Prostate gland (tissue), 2 donors: ENCODE data around the gene PPP2R5B. TPM values are rescaled to one million over a fixed set of nuclear protein-coding genes. Genes with fewer than 3 reads are reported as not detected.

Experiments used
- DNase-seq: peaks from one replicate; pipeline ENCODE4 v3.0.0-alpha.2; 2019; ENCODE audit warnings: low spot score
- H3K27ac ChIP-seq, 2 donors: fragments of 200-600 bp; sonication (generic); 2 replicates each; pipeline ENCODE4 v1.5.1; 2017 to 2019
- H3K27me3 ChIP-seq: fragments of 200-600 bp; sonication (generic); replicated peaks from 2 replicates; pipeline ENCODE4 v1.5.1; 2019; ENCODE audit not compliant: insufficient read depth
- H3K36me3 ChIP-seq, 2 donors: fragments of 200-600 bp; sonication (generic); 1 replicate in 1 of 2; 2 replicates in 1 of 2; pipeline versions ENCODE4 v1.5.1 to v1.8.1; 2017 to 2019
- H3K4me1 ChIP-seq: fragments of 200-600 bp; sonication (generic); replicated peaks from 2 replicates; pipeline ENCODE4 v1.5.1; 2019
- H3K4me3 ChIP-seq, 2 donors: fragments of 200-600 bp; sonication (generic); 2 replicates each; pipeline ENCODE4 v1.5.1; 2017 to 2019
- H3K9me3 ChIP-seq: fragments of 200-600 bp; sonication (generic); 2 replicates; pipeline ENCODE4 v1.5.1; 2017
- POLR2A ChIP-seq: fragments of 450-650 bp; IDR thresholded peaks from one replicate; pipeline ENCODE4 v1.6.1; 2016; ENCODE audit warnings: antibody characterized with exemption, mild to moderate bottlenecking
- POLR2AphosphoS5 ChIP-seq: sonication (generic); formaldehyde crosslinking; IDR thresholded peaks from one replicate; pipeline ENCODE4 v1.6.1; 2017; ENCODE audit warnings: antibody characterized with exemption
- WGBS: methylation state at CpG from one replicate; pipeline ENCODE4 v1.1.5; 2018; 5-methylcytosine and 5-hydroxymethylcytosine counted together
- intact Hi-C: fragments of 100-400 bp; cut with DNase I; formaldehyde crosslinking; loops from one replicate; pipeline ENCODE4 v1.14.2; 2022
- total RNA-seq, 2 donors: library from RNA; depleted of rRNA; stranded (reverse); fragments of >200 nt; gene quantifications; one replicate each; pipeline ENCODE4 v1.1.0, GENCODE V29; 2016
- TF ChIP-seq, protein P1 (sequence below), 4 experiments: fragments of 200-600 bp in 2 of 4; fragments of 450-650 bp in 2 of 4; sonication (generic) in 2 of 4; IDR thresholded peaks; 1 replicate in 3 of 4; 2 replicates in 1 of 4; pipeline ENCODE4 v1.5.1; 2016 to 2019; ENCODE audit warnings: antibody characterized with exemption in 4 of 4, mild to moderate bottlenecking in 2 of 4, moderate library complexity in 2 of 4

PPP2R5B gene
- total RNA-seq, 2 donors from 2014 or later = 14.1 to 32.6 TPM

DNA sequence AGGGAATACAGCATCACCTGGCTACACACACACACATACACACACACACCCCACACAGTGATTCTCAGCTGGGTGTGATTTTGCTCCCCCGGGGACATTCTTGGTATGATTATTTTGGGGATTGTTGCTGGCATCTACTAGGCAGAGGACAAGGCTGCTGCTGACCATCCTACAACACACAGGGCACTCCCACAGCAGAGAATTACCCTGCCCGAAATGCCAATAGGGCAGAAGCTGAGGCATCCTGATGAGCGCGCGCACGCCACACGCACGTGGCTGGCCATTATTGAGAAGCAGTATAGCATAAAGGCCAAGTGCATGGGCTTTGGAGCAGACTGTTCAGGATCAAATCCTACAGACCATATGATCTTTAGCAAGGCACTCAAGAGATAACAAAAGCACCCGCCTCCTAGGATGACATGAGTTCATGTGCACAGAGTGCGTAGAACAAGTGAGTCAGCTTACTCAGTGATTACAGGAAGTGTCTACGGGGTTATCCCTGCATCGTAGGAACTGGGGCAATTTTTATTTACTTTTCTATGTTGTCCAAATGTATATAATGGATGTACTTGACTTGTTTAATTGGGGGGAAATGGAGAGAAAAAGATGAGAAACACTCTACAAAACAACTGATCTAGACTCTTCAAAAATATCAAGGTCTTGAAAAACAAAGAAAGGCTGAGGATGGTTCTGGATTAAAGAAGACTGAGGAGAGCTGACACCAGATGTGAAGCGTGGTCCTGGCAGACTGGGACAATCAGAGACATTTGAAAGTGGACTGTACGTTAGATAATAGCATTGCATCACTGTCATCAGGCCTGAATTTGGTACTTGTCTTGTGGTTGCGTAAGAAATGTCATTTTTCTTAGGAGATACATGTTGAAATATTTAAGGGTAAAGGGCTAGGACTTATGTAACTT, 38.9 kb upstream of the PPP2R5B start:
- Histone ChIP-seq H3K36me3 (no peaks in the 10 kb centered on the region), H3K4me1 (no peaks in the 10 kb centered on the region), H3K27me3 (no peaks in the 10 kb centered on the region), H3K9me3 (no peaks in the 10 kb centered on the region), H3K4me3 (no peak overlapping the region), H3K27ac (no peak overlapping the region)
- DNase-seq = no peak
- 79% methylated on average over 15 of the region's 15 CpGs for WGBS
- TF ChIP-seq POLR2A (no peak), POLR2AphosphoS5 (no peak)
- TF ChIP-seq, protein P1, sequence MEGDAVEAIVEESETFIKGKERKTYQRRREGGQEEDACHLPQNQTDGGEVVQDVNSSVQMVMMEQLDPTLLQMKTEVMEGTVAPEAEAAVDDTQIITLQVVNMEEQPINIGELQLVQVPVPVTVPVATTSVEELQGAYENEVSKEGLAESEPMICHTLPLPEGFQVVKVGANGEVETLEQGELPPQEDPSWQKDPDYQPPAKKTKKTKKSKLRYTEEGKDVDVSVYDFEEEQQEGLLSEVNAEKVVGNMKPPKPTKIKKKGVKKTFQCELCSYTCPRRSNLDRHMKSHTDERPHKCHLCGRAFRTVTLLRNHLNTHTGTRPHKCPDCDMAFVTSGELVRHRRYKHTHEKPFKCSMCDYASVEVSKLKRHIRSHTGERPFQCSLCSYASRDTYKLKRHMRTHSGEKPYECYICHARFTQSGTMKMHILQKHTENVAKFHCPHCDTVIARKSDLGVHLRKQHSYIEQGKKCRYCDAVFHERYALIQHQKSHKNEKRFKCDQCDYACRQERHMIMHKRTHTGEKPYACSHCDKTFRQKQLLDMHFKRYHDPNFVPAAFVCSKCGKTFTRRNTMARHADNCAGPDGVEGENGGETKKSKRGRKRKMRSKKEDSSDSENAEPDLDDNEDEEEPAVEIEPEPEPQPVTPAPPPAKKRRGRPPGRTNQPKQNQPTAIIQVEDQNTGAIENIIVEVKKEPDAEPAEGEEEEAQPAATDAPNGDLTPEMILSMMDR (IDR thresholded peaks at IDR 0.05) = no peak
- intact Hi-C loops = no loop called here

DNA sequence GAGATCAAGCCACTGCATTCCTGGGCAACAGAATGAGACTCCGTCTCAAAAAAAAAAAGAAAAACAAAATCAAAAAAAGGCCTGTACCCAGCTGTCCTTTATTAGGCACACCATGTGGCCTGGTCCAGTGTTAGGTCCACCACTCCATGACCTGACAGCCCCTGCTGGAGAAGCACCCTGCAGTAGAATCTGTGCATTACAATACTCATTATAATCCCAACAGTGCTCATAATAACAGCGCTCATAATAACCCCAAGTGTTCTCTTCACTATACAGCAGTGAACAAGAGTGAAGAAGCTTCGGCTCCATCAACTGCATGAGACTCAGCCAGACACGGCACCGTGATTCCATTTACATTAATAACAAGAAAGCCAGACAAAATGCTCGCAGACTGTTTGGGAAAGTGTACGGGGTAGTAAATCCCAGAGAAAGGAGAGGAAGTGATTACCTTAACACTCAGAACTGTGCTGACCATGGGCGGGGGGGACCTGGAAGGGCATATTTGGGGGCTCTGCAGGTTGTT, 37.2 kb upstream of the PPP2R5B start:
- Histone ChIP-seq H3K27ac (peak overlapping the region in 1 of 2 donors; percentile 13), H3K4me1 (no peaks in the 10 kb centered on the region), H3K27me3 (no peaks in the 10 kb centered on the region), H3K4me3 (no peak overlapping the region), H3K36me3 (no peaks in the 10 kb centered on the region), H3K9me3 (no peaks in the 10 kb centered on the region)
- DNase-seq = no peak
- intact Hi-C loops = no loop called here
- 80% methylated on average over 8 of the region's 8 CpGs for WGBS
- TF ChIP-seq POLR2AphosphoS5 = no peak
- TF ChIP-seq, protein P1 (IDR thresholded peaks at IDR 0.05) = no peak
- no peak for TF ChIP-seq POLR2A

DNA sequence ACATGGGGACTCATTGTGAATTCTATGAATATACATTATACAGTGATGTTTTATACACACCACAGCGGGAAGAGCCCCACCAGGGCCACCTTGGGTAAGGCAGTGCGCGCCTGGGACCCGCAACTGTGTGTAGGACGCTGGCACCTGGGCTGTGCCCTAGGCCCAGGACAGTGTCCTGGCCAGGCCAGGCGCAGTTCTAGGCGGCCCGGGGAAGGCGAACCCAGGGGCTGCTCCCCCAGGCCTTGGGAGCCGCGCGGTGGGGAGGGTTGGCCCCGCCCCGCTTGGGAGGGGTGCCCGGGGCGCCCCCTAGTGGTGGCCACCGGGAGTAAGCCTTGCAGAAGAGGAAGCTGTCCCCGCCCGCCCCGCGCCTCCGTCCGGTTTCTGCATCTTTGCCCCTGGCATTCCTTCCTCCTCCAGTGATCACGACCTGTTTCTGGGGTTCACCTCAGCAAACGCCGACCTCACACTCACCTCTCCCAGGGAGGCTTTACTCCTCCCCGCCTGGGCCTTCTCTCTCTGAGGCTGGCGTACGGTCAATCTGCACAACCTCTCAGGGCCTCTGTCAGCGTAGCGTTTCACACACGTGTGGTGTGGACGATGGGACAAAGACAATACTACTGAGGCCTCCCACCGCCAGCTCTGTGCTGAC, 36.6 kb upstream of the PPP2R5B start:
- intact Hi-C loops = no loop called here
- peak overlapping the region in 1 of 2 donors; percentile 13 for H3K27ac ChIP-seq
- no peaks in the 10 kb centered on the region for H3K9me3 ChIP-seq
- 14% methylated on average over 34 of the region's 34 CpGs for WGBS
- H3K4me1 ChIP-seq = no peaks in the 10 kb centered on the region
- H3K27me3 ChIP-seq = no peaks in the 10 kb centered on the region
- peak; percentile 64 for DNase-seq
- peak overlapping the region in 1 of 2 donors; percentile 3 for H3K4me3 ChIP-seq
- peak; percentile 55 for TF ChIP-seq POLR2AphosphoS5
- TF ChIP-seq, protein P1 (IDR thresholded peaks at IDR 0.05) = peak; percentile 91 to 96 (median 95)
- no peak for TF ChIP-seq POLR2A
- no peaks in the 10 kb centered on the region for H3K36me3 ChIP-seq

DNA sequence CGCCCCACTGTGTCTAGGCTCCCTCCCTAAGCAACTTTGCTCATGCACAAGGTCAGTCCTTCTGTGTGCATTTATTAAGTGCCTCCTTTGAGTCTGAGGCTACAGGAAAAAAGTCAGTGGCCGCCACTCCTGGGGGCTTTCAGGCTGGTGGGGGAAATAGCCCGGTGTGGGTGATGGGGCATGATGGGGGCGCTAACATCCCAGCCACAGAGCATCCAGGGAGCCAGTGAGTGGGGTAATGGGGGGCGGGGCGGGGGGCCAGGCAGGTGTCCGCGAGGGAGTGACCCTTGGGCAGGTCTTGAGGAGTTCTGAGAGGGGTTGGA, 36.1 kb upstream of the PPP2R5B start:
- H3K27ac ChIP-seq = no peak overlapping the region

More for the DNA sequence above, 36.1 kb upstream of the PPP2R5B start:
- H3K27me3 ChIP-seq = no peaks in the 10 kb centered on the region
- no peak for DNase-seq
- no peak overlapping the region for H3K4me3 ChIP-seq
- no peaks in the 10 kb centered on the region for H3K4me1 ChIP-seq
- TF ChIP-seq POLR2A = no peak
- TF ChIP-seq, protein P1 (IDR thresholded peaks at IDR 0.05) = no peak
- TF ChIP-seq POLR2AphosphoS5 = no peak
- no peaks in the 10 kb centered on the region for H3K9me3 ChIP-seq
- no peaks in the 10 kb centered on the region for H3K36me3 ChIP-seq
- intact Hi-C loops = no loop called here
- WGBS = 66% methylated on average over 8 of the region's 8 CpGs
